GM12874 (cell line): ENCODE results near the gene OLA1.

ENCODE experiments used
- TF ChIP-seq, protein P1 (sequence below): IDR thresholded peaks from 2 replicates; pipeline ENCODE4 v1.5.1; 2011; ENCODE audit warnings: low read depth, mild to moderate bottlenecking, control low read depth, low read length, moderate library complexity; ENCODE audit not compliant: insufficient read depth

Gene OLA1

DNA sequence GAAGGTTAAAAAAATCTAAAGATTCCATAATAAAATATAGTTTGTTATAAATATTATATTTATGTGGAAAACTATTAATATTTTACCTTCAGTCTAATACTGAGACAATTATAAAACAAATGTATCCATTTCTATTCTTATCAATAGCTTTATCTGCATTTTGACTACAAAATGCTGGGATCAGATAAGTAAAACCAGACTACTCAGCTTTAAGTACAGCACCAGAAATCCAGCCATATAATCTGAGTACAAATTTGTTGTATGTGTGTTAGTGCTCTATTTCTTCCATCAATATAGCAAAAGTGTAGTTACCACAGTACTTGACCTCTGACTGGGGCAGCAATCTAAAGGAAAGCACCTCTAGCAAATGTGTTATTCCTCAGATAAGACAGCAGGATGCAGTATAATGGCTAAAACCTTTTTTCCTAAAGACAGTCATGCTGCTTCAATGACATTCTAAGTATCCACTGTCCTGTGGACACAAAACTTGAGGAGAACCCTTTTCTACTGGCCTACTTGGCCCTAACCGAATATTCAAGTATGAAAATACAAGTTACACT, 68.1 kb downstream of the OLA1 start:
- TF ChIP-seq, protein P1, sequence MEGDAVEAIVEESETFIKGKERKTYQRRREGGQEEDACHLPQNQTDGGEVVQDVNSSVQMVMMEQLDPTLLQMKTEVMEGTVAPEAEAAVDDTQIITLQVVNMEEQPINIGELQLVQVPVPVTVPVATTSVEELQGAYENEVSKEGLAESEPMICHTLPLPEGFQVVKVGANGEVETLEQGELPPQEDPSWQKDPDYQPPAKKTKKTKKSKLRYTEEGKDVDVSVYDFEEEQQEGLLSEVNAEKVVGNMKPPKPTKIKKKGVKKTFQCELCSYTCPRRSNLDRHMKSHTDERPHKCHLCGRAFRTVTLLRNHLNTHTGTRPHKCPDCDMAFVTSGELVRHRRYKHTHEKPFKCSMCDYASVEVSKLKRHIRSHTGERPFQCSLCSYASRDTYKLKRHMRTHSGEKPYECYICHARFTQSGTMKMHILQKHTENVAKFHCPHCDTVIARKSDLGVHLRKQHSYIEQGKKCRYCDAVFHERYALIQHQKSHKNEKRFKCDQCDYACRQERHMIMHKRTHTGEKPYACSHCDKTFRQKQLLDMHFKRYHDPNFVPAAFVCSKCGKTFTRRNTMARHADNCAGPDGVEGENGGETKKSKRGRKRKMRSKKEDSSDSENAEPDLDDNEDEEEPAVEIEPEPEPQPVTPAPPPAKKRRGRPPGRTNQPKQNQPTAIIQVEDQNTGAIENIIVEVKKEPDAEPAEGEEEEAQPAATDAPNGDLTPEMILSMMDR: no peak

DNA sequence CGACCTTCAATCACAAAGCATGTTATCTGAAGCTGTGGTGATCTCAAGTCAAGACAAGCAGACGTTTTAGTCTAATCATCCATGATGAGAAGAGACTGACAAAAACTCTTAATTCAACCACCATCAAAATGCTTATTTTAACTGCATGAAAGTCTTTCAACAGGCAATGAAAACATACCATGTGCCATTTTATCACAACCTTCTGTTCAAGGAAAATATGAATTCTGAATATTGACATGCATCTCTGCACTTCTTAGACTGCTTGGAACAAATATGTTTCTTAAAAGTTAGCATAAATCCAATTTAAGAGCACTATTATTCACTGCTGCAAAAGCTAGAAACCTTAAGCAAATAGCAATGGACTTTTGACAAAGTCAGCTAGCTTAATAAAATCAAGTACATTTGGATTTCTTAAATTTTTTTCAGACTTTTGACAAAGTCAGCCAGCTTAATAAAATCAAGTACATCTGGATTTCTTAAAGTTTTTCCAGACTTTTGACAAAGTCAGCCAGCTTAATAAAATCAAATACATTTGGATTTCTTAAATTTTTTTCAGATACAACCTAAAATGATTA, 70.9 kb downstream of the OLA1 start:
- TF ChIP-seq, protein P1: no peak

DNA sequence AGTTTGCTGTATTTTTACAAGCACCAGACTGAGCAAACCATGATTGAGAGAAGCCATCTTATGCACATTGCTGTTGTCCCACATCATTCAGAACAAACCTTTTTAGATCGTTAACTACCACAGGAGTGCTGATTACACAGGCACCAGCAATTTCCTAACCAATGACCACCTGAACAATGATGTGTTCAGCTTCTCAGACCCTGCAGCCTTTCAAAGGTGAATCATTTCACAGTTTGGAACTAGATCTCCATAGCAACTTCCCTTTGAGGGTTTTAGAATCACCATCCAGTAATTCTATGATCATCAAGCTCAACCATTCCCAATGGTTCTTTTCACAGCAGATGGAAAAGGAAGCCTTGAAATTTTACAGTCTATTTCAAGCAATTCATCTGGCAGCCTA, 71.4 kb downstream of the OLA1 start:
- TF ChIP-seq, protein P1: no peak

DNA sequence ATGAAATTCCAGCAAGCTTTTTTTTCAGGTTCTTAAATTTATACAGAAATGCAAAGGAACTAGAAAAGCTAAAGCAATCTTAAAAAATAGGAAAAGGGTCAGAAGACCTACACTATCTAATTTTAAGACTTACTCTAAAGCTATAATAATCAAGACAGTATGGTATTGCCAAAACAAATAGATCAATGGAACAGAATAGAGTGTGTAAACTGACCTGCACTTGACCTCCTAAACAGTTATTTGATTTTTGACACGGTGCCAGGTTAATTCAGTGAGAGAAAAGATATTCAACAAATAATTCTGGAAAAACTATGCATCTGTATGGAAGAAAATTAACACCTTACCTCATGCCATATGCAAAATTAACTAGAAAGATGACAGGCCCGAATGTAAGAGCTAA, 73.6 kb downstream of the OLA1 start:
- TF ChIP-seq, protein P1: no peak

DNA sequence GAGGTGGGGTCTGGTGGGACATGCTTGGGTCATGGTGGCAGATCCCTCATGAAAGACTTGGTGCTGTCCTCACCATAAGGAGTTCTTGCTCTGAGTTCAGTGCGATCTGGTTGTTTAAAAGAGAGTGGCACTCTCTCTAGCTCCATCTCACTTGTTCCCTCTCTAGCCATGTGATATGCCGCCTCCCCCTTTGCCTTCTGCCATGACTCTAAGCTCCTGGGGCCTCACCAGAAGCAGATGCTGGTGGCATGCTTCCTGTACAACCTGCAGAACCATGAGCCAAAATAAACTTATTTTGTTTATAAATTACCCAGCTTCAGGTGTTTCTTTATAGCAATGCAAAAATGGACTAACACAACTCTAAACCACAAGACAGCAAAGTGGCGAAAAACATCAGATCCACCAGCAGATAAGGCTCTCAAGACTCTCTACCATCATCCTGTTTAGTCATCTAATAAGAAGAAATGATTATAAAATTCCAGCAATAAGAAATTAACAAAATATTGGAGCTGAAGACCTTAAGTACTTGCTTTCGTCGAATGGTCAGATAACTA, 75.5 kb downstream of the OLA1 start:
- TF ChIP-seq, protein P1: no peak

DNA sequence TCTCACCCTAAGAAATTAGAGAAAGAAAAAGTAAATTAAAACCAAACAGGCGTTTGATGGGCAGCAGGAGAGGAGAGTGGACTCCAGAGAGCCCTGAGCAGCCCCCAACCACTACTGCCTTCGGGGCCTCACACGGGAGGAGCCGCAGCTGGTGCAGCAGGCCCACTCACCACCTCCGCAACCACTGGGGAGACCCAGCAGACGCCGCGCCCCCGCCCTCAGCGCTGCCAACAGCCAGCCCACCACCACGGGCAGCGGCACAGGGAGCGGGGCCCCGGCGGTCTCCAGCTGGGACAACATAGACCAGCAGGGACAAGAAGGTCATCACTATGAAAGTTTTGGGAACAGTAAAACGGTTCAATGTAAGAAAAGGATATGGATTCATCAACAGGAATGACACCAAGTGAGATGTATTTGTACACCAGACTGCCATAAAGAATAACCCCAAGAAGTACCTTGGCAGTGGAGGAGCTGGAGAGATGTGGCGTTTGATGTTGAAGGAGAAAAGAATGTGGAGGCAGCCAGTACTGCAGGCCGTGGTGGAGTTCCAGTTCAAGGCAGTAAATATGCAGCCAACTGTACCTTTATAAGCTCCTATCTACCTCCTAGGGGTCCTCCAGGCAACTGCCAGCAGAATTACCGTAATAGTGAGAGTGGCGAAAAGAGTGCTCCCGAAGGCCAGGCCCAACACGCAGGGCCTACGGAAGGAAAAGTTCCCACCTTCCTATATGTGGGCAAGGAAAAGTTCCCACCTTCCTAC, 76.5 kb downstream of the OLA1 start:
- TF ChIP-seq, protein P1: no peak

DNA sequence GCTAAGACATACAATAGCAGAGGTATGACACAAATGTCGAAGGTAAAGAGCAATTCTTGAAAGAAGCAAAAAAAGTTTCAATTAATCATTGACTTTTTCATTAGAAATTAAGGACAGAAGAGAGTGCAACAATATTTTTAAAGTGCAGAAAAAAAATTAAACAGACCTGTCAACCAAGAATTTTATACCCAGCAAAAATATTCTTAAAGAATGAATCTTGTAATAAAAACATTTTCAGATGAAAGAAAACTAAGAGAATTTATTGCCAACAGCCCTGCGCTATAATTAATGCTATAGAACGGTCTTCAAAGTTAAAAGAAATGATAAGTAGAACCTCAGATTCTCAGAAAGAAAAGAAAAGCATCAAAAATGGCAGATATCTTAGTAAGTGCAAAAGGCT, 79.0 kb downstream of the OLA1 start:
- TF ChIP-seq, protein P1: no peak
